Activated CD8-positive, alpha-beta memory T cell treated with anti-CD3 and anti-CD28 coated beads for 1 hour (primary cell): ENCODE results near the gene CARHSP1.
A peak's percentile ranks its signal among the peaks of the same experiment; 100 is the strongest.
"Not testable (repeated sequence)": the region's sequence is repeated elsewhere in the genome, so short reads cannot be mapped to it uniquely, and the experiment has no call there.

ENCODE experiments used
- DNase-seq, 2 donors: peaks; one replicate each; pipeline ENCODE4 v3.0.0-alpha.2; 2020; ENCODE audit warnings: low read depth in 1 of 2; ENCODE audit errors: extremely low read depth in 1 of 2

CARHSP1 gene

GRCh38 chr16:8868416-8869211 lies at the start of gene CARHSP1:
Gene CARHSP1, minus strand, starts transcription at chr16:8869006. Its CDS starts 9,678 bp downstream, at chr16:8859328.
- peak; percentile 39 to 58 for DNase-seq

GRCh38 chr16:8917336-8917735 lies 48.5 kb upstream of the CARHSP1 start:
- DNase-seq: not testable (repeated sequence)

GRCh38 chr16:8916541-8917225 lies 47.9 kb upstream of the CARHSP1 start:
- no peak for DNase-seq

GRCh38 chr16:8915722-8916301 lies 47.0 kb upstream of the CARHSP1 start:
- DNase-seq: no peak

- no peak for DNase-seq
Observed at GRCh38 chr16:8914098-8914497, 45.3 kb upstream of the CARHSP1 start.

- no peak for DNase-seq
Observed at GRCh38 chr16:8912793-8913192, 44.0 kb upstream of the CARHSP1 start.

- no peak for DNase-seq
Observed at GRCh38 chr16:8910811-8911210, 42.0 kb upstream of the CARHSP1 start.

- DNase-seq: no peak
Observed at GRCh38 chr16:8908810-8909468, 40.1 kb upstream of the CARHSP1 start.

GRCh38 chr16:8907096-8907495 lies 38.3 kb upstream of the CARHSP1 start:
- no peak for DNase-seq

- no peak for DNase-seq
Observed at GRCh38 chr16:8905795-8906591, 37.2 kb upstream of the CARHSP1 start.

- DNase-seq: no peak
Observed at GRCh38 chr16:8905168-8905762, 36.5 kb upstream of the CARHSP1 start.

- DNase-seq: no peak
Observed at GRCh38 chr16:8904018-8904430, 35.2 kb upstream of the CARHSP1 start.

- DNase-seq: no peak
Observed at GRCh38 chr16:8903004-8903403, 34.2 kb upstream of the CARHSP1 start.

GRCh38 chr16:8901320-8901861 lies 32.6 kb upstream of the CARHSP1 start:
- no peak for DNase-seq

- no peak for DNase-seq
Observed at GRCh38 chr16:8900343-8900742, 31.5 kb upstream of the CARHSP1 start.

GRCh38 chr16:8899709-8900317 lies 31.0 kb upstream of the CARHSP1 start:
- no peak for DNase-seq

- DNase-seq: no peak
Observed at GRCh38 chr16:8898660-8899318, 30.0 kb upstream of the CARHSP1 start.

GRCh38 chr16:8894736-8895334 lies 26.0 kb upstream of the CARHSP1 start:
- no peak for DNase-seq
